Parathyroid adenoma (tissue), 2 donors: ENCODE results near the gene ANKRD13D.

Experiments used
- H2AFZ ChIP-seq: fragments of 300-600 bp; sonication (generic); one replicate; pipeline ENCODE4 v1.7.0; 2017; ENCODE audit warnings: antibody characterized with exemption, mild to moderate bottlenecking
- H3K27ac ChIP-seq: fragments of 300-600 bp; sonication (generic); one replicate; pipeline ENCODE4 v1.7.0; 2017
- H3K27me3 ChIP-seq: fragments of 300-600 bp; sonication (generic); one replicate; pipeline ENCODE4 v1.7.0; 2017; ENCODE audit warnings: low read length; ENCODE audit not compliant: control insufficient read depth, insufficient read depth
- H3K36me3 ChIP-seq: fragments of 300-600 bp; sonication (generic); one replicate; pipeline ENCODE4 v1.7.0; 2017; ENCODE audit warnings: low read length; ENCODE audit not compliant: control insufficient read depth, insufficient read depth
- H3K4me1 ChIP-seq: fragments of 300-600 bp; sonication (generic); one replicate; pipeline ENCODE4 v1.7.0; 2017; ENCODE audit warnings: control low read depth
- H3K4me2 ChIP-seq: fragments of 300-600 bp; sonication (generic); one replicate; pipeline ENCODE4 v1.7.0; 2017; ENCODE audit warnings: low read length
- H3K4me3 ChIP-seq: fragments of 300-600 bp; sonication (generic); one replicate; pipeline ENCODE4 v1.7.0; 2017; ENCODE audit warnings: low read depth, low read length
- H3K79me2 ChIP-seq: fragments of 300-600 bp; sonication (generic); one replicate; pipeline ENCODE4 v1.7.0; 2017; ENCODE audit warnings: control low read depth
- H3K9ac ChIP-seq: fragments of 300-600 bp; sonication (generic); one replicate; pipeline ENCODE4 v1.7.0; 2017; ENCODE audit warnings: mild to moderate bottlenecking
- H3K9me3 ChIP-seq: fragments of 300-600 bp; sonication (generic); one replicate; pipeline ENCODE4 v1.7.0; 2017; ENCODE audit warnings: low read length; ENCODE audit not compliant: control insufficient read depth
- CTCF ChIP-seq: fragments of 300-600 bp; sonication (generic); IDR thresholded peaks from one replicate; pipeline ENCODE4 v1.7.0; 2017; ENCODE audit warnings: antibody characterized with exemption, mild to moderate bottlenecking
- donor health status: primary hyperparathyroidism.

Gene ANKRD13D

GRCh38 chr11:67287355-67288197 is 1.5 kb upstream of the ANKRD13D start:
- no peak overlapping the region for H2AFZ ChIP-seq
- H3K27me3 ChIP-seq, result no peaks in the 10 kb centered on the region
- no peaks in the 10 kb centered on the region for H3K79me2 ChIP-seq
- no peak for TF ChIP-seq CTCF
- peak overlapping the region; percentile 65 for H3K4me3 ChIP-seq
- no peak overlapping the region for H3K9ac ChIP-seq
- H3K4me2 ChIP-seq, result peak overlapping the region; percentile 86
- no peaks in the 10 kb centered on the region for H3K9me3 ChIP-seq
- H3K36me3 ChIP-seq, result no peaks in the 10 kb centered on the region
- peak overlapping the region; percentile 80 for H3K27ac ChIP-seq
- peaks cover 11% of the 10 kb centered on the region for H3K4me1 ChIP-seq

- Histone ChIP-seq H3K4me2 (peak overlapping the region; percentile 86), H3K27ac (peak overlapping the region; percentile 80), H2AFZ (peak overlapping the region; percentile 86), H3K4me3 (peak overlapping the region; percentile 65), H3K27me3 (no peaks in the 10 kb centered on the region), H3K79me2 (no peaks in the 10 kb centered on the region), H3K36me3 (no peaks in the 10 kb centered on the region), H3K9ac (no peak overlapping the region), H3K4me1 (peaks cover 11% of the 10 kb centered on the region), H3K9me3 (no peaks in the 10 kb centered on the region)
- no peak for TF ChIP-seq CTCF
Observed at GRCh38 chr11:67288198-67288451, 978 bp upstream of the ANKRD13D start.

- TF ChIP-seq CTCF, result peak; percentile 29
- H3K36me3 ChIP-seq, result no peaks in the 10 kb centered on the region
- H3K4me1 ChIP-seq, result peaks cover 11% of the 10 kb centered on the region
Observed at GRCh38 chr11:67288452-67289225, 464 bp upstream of the ANKRD13D start.

GRCh38 chr11:67289651-67290479 is 762 bp downstream of the ANKRD13D start:
- H3K4me1 ChIP-seq, result peaks cover 11% of the 10 kb centered on the region
- H3K36me3 ChIP-seq, result no peaks in the 10 kb centered on the region
- TF ChIP-seq CTCF, result no peak
- peak overlapping the region; percentile 22 for H2AFZ ChIP-seq
- H3K4me3 ChIP-seq, result peak overlapping the region; percentile 37
- peak overlapping the region; percentile 84 for H3K4me2 ChIP-seq
- no peaks in the 10 kb centered on the region for H3K27me3 ChIP-seq
- H3K9me3 ChIP-seq, result no peaks in the 10 kb centered on the region
- no peak overlapping the region for H3K9ac ChIP-seq
- H3K79me2 ChIP-seq, result no peaks in the 10 kb centered on the region
- H3K27ac ChIP-seq, result no peak overlapping the region

More at GRCh38 chr11:67288452-67289225, 464 bp upstream of the ANKRD13D start:
- Histone ChIP-seq H3K9ac (no peak overlapping the region), H3K4me3 (peak overlapping the region; percentile 65), H3K9me3 (no peaks in the 10 kb centered on the region), H3K4me2 (peak overlapping the region; percentile 86), H3K79me2 (no peaks in the 10 kb centered on the region), H3K27me3 (no peaks in the 10 kb centered on the region), H2AFZ (peak overlapping the region; percentile 86), H3K27ac (peak overlapping the region; percentile 80)
